Stimulated activated CD8-positive, alpha-beta memory T cell treated with anti-CD3 and anti-CD28 coated beads, Interleukin-2, amount 100 ng/mL, for 1 hour (primary cell): ENCODE measurements around the gene GPR158.
"Not testable (repeated sequence)": the region's sequence is repeated elsewhere in the genome, so short reads cannot be mapped to it uniquely, and the experiment has no call there.

Experiments used
- DNase-seq, 2 donors: peaks; one replicate each; pipeline ENCODE4 v3.0.0-alpha.2; 2020; ENCODE audit warnings: low read depth in 2 of 2

GPR158 gene, protein sequence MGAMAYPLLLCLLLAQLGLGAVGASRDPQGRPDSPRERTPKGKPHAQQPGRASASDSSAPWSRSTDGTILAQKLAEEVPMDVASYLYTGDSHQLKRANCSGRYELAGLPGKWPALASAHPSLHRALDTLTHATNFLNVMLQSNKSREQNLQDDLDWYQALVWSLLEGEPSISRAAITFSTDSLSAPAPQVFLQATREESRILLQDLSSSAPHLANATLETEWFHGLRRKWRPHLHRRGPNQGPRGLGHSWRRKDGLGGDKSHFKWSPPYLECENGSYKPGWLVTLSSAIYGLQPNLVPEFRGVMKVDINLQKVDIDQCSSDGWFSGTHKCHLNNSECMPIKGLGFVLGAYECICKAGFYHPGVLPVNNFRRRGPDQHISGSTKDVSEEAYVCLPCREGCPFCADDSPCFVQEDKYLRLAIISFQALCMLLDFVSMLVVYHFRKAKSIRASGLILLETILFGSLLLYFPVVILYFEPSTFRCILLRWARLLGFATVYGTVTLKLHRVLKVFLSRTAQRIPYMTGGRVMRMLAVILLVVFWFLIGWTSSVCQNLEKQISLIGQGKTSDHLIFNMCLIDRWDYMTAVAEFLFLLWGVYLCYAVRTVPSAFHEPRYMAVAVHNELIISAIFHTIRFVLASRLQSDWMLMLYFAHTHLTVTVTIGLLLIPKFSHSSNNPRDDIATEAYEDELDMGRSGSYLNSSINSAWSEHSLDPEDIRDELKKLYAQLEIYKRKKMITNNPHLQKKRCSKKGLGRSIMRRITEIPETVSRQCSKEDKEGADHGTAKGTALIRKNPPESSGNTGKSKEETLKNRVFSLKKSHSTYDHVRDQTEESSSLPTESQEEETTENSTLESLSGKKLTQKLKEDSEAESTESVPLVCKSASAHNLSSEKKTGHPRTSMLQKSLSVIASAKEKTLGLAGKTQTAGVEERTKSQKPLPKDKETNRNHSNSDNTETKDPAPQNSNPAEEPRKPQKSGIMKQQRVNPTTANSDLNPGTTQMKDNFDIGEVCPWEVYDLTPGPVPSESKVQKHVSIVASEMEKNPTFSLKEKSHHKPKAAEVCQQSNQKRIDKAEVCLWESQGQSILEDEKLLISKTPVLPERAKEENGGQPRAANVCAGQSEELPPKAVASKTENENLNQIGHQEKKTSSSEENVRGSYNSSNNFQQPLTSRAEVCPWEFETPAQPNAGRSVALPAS (N-terminal part only)

DNA sequence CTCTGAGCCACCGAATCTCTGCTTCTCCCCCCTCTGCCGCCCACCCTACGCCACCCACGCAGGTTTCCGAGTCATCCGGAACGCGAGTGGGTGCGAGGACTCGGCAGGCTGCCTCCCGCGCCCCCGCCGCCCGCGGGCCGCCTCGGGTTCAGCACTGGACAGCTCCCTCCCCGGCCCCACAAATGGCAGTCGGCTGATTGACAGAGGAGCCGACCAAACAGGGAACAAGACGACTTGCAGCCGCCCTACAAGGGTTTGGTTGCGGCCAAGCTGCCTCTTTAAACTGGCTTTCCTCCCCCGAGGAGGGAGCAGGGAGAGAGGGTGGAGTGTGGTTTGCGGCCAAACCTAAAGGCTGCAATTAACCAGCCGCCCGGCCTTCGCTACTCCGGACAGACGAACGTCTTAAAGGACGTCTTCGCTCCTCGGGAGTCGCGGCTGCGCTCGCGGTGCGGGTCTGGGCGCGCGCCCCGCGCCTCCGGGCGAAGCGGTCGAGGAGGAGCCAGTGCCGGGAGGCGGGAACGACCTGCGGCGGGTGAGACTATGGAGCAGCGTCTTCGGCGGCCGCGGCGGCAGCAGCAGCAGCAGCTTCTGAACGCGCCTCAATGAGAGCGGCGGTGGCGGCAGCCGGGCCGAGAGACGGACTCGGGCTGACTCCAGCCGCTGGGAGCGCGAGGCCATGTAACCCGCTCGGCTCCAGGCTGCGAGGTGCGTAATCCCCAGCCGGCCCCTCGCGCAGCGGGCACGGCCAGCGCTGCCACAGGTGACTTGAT is at the start of gene GPR158:
GPR158 (plus strand) TSS at position 541 of the 770 bp plus-strand sequence. CDS start 420 bp downstream, outside the sequence.
- DNase-seq = peak in 1 of 2 donors; percentile 10

- no peak for DNase-seq
These were observed 49.6 kb upstream of the GPR158 start for GRCh38 chr10:25125201-25125611.

DNA sequence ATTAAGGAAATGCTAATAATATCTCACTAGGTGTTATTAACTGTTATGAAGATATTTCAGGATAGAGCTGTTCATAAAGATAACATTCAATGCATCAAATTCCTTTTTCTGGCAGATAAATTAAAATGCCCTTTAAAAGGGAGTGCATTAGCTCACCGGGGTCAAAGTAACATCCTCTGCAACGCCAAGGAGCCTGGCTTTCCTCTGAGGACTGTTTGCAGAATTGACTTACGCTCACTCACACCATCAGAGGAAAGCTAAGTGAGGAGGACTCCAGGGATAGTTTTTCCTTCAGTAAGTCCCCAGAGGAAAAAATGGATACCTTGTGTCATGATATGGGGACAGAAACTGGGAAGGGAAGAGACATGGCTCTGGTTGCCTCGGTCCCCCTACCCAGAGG is 45.2 kb upstream of the GPR158 start:
- DNase-seq = no peak

DNA sequence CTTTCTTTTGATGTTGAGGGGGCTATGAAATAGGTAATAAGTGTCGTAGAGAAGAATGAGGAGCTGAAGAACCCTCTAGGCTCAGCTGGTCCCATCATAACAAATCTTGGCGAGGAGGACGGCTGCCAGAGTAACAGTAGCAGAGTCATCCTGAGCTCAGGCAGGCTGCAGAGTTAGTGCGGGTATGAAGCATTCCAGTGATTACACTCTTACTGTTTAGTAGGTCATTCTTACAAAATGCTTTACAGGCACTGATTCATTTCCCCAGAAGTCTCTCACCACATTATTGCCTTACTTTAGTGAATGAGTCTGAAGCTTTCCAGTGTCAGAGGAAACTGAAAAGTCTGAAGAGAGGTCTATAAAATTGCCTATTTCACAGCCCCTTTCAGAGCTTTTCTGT is 43.9 kb upstream of the GPR158 start:
- no peak for DNase-seq

GRCh38 chr10:25142116-25142864 is 32.5 kb upstream of the GPR158 start:
- no peak for DNase-seq

- DNase-seq = no peak
These were observed 17.2 kb upstream of the GPR158 start for GRCh38 chr10:25157650-25158049.

- DNase-seq = no peak
These were observed 15.2 kb upstream of the GPR158 start for GRCh38 chr10:25159591-25159990.

GRCh38 chr10:25162391-25162790 is 12.4 kb upstream of the GPR158 start:
- no peak for DNase-seq

DNA sequence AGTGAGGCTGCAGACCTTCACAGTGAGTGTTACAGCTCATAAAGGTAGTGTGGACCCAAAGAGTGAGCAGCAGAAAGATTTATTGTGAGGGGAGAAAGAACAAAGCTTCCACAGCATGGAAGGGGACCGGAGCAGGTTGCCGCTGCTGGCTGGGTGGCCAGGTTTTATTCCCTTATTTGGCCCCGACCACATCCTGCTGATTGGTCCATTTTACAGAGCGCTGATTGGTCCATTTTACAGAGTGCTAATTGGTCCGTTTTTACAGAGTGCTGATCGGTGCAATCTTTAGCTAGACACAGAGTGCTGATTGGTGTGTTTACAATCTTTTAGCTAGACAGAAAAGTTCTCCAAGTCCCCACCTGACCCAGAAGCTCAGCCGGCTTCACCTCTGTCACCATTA is 11.3 kb upstream of the GPR158 start:
- not testable (repeated sequence) for DNase-seq

GRCh38 chr10:25169740-25170139 is 5.1 kb upstream of the GPR158 start:
- no peak for DNase-seq

DNA sequence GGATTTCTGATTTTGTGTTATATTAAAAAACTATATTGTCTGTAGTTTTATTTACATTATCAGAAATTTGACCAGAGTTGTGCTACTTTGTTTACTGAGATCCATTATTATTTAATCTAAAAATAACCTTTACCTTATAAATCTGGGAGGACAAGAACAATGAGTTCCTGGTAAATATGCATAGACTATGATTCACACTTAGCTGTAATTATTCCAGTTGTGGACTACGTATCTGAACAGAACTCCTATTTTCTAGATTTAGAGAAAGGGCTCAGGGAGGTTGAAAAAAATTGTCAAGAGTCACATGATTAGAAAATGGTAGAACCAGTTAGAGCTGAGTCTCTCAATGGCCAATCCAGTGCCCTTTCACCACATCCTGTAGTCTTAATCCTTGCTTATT is 4.2 kb upstream of the GPR158 start:
- no peak for DNase-seq

- no peak for DNase-seq
These were observed 973 bp downstream of the GPR158 start for GRCh38 chr10:25175527-25176420.

GRCh38 chr10:25176421-25176968 is 1.7 kb downstream of the GPR158 start:
- no peak for DNase-seq

DNA sequence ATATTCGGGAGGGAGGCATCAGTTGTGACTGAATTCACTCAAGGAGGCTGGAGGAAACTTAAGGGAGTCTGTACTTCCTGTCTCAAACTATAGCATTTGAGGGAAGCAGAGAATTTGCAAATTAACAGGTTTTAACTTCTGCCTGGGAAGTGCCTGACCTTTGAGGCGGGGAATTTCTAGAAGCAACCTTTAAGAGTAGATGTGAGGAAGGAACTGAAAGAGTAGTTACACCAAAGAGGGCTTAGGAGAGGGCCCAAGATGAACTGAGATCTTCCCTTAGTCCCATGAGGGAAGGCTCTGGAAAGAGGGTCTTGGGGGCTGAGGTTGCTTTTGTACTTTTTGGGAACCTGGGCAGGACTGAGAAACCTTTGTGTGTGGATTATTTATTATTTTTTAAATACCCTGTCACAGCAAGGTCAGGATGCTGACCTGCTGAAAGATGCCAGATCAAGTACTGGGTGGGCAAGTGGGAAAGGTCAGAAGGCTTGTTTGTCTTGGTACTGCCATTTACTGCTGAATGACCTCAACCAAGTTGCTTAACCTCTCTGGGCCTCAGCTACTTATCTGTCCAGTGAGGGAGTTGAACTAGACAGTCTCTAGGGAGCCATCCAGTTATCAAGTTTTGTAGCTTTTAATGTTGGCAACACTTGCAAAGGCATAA is 2.4 kb downstream of the GPR158 start:
- no peak for DNase-seq

- DNase-seq = no peak
These were observed 2.9 kb downstream of the GPR158 start for GRCh38 chr10:25177754-25178135.

GRCh38 chr10:25178411-25178810 is 3.6 kb downstream of the GPR158 start:
- DNase-seq = no peak

- no peak for DNase-seq
These were observed 6.0 kb downstream of the GPR158 start for GRCh38 chr10:25180801-25181200.

- no peak for DNase-seq
These were observed 7.8 kb downstream of the GPR158 start for GRCh38 chr10:25182636-25183035.
